CD14-positive monocyte (primary cell): Measurements from ENCODE around the gene LGI2. TPM values are rescaled to one million over a fixed set of nuclear protein-coding genes. Genes with fewer than 3 reads are reported as not detected.

ENCODE experiments used
- DNase-seq, 3 donors: peaks; one replicate each; pipeline ENCODE4 v3.0.0-alpha.2; 2011 to 2022
- H2AFZ ChIP-seq: 2 replicates; pipeline ENCODE4 v1.6.0; 2012; ENCODE audit warnings: mild to moderate bottlenecking, low read depth, low read length, inconsistent platforms; ENCODE audit not compliant: insufficient read depth, poor library complexity, severe bottlenecking
- H3K27ac ChIP-seq, 2 donors: 1 replicate in 1 of 2; 2 replicates in 1 of 2; pipeline ENCODE4 v1.5.1; 2012 to 2013; ENCODE audit warnings: low read length in 2 of 2, control low read depth in 1 of 2, inconsistent platforms in 1 of 2, low read depth in 1 of 2, mild to moderate bottlenecking in 1 of 2
- H3K27me3 ChIP-seq, 2 donors: one replicate each; pipeline versions ENCODE4 v1.6.0 to v1.6.1; 2011 to 2013; ENCODE audit warnings: low read length in 2 of 2; ENCODE audit not compliant: control insufficient read depth in 2 of 2, insufficient read depth in 2 of 2
- H3K36me3 ChIP-seq, 2 donors: replicated peaks in 1 of 2; 1 replicate in 1 of 2; 2 replicates in 1 of 2; pipeline versions ENCODE4 v1.5.1 to v1.6.1; 2012 to 2013; ENCODE audit warnings: low read length in 2 of 2, control low read depth in 1 of 2, inconsistent platforms in 1 of 2, mild to moderate bottlenecking in 1 of 2; ENCODE audit not compliant: insufficient read depth in 2 of 2, control insufficient read depth in 1 of 2
- H3K4me1 ChIP-seq, 2 donors: 1 replicate in 1 of 2; 2 replicates in 1 of 2; pipeline versions ENCODE4 v1.5.1 to v1.6.1; 2012 to 2013; ENCODE audit warnings: low read length in 2 of 2, control low read depth in 1 of 2, inconsistent platforms in 1 of 2, mild to moderate bottlenecking in 1 of 2, moderate library complexity in 1 of 2; ENCODE audit not compliant: insufficient read depth in 2 of 2, control insufficient read depth in 1 of 2
- H3K4me2 ChIP-seq: replicated peaks from 2 replicates; pipeline ENCODE3; 2012; ENCODE audit warnings: low read length, moderate library complexity, mild to moderate bottlenecking; ENCODE audit not compliant: poor library complexity, severe bottlenecking; ENCODE audit errors: extremely low read depth
- H3K4me3 ChIP-seq, 3 experiments: fragments of 200-600 bp in 1 of 3; sonication (generic) in 1 of 3; replicated peaks in 1 of 3; 1 replicate in 2 of 3; 2 replicates in 1 of 3; pipeline ENCODE4 v1.5.1; 2011 to 2013; ENCODE audit warnings: low read length in 3 of 3, mild to moderate bottlenecking in 3 of 3, control low read depth in 2 of 3, low read depth in 2 of 3, inconsistent platforms in 1 of 3, moderate library complexity in 1 of 3
- H3K79me2 ChIP-seq: 2 replicates; pipeline ENCODE4 v1.6.0; 2012; ENCODE audit warnings: mild to moderate bottlenecking, control low read depth, inconsistent platforms, low read length, moderate library complexity; ENCODE audit not compliant: insufficient read depth
- H3K9ac ChIP-seq: 2 replicates; pipeline ENCODE4 v1.6.0; 2017; ENCODE audit warnings: low read length, mild to moderate bottlenecking; ENCODE audit not compliant: insufficient read depth, poor library complexity, severe bottlenecking
- H3K9me3 ChIP-seq, 2 donors: replicated peaks in 1 of 2; 1 replicate in 1 of 2; 2 replicates in 1 of 2; pipeline versions ENCODE4 v1.5.1 to v1.6.1; 2012 to 2013; ENCODE audit warnings: low read length in 2 of 2, control low read depth in 1 of 2; ENCODE audit not compliant: control insufficient read depth in 1 of 2, insufficient read depth in 1 of 2
- H4K20me1 ChIP-seq: 2 replicates; pipeline ENCODE4 v1.6.0; 2012; ENCODE audit warnings: mild to moderate bottlenecking, low read length, control low read depth, moderate library complexity; ENCODE audit not compliant: insufficient read depth
- H3K27ac Mint-ChIP-seq, 7 donors: one replicate each; pipeline ENCODE4 v1.8.0; 2020; ENCODE audit warnings: mild to moderate bottlenecking in 7 of 7, mixed read lengths in 7 of 7, moderate library complexity in 6 of 7, inconsistent platforms in 2 of 7
- H3K27me3 Mint-ChIP-seq, 3 donors: one replicate each; pipeline ENCODE4 v1.8.0; 2021 to 2022; ENCODE audit warnings: low read depth in 3 of 3, mild to moderate bottlenecking in 3 of 3, mixed read lengths in 3 of 3, moderate library complexity in 3 of 3, inconsistent platforms in 1 of 3
- H3K36me3 Mint-ChIP-seq, 2 donors: one replicate each; pipeline ENCODE4 v1.8.0; 2020; ENCODE audit warnings: mixed read lengths in 2 of 2, inconsistent platforms in 1 of 2, mild to moderate bottlenecking in 1 of 2
- H3K4me1 Mint-ChIP-seq: one replicate; pipeline ENCODE4 v1.8.0; 2020; ENCODE audit warnings: mild to moderate bottlenecking, mixed read lengths
- H3K4me3 Mint-ChIP-seq, 2 donors: one replicate each; pipeline ENCODE4 v1.8.0; 2020; ENCODE audit warnings: mild to moderate bottlenecking in 2 of 2, mixed read lengths in 2 of 2, moderate library complexity in 1 of 2
- H3K9me3 Mint-ChIP-seq, 7 donors: one replicate each; pipeline ENCODE4 v1.8.0; 2020 to 2022; ENCODE audit warnings: mixed read lengths in 7 of 7, mild to moderate bottlenecking in 6 of 7, moderate library complexity in 6 of 7, inconsistent platforms in 2 of 7
- CTCF ChIP-seq: fragments of 200-600 bp; IDR thresholded peaks from one replicate; pipeline ENCODE4 v1.8.0; 2022; ENCODE audit warnings: antibody characterized with exemption, mild to moderate bottlenecking
- WGBS: methylation state at CpG from one replicate; pipeline ENCODE4 v1.1.5; 2013; ENCODE audit warnings: missing lambda C conversion rate; ENCODE audit not compliant: insufficient coverage; 5-methylcytosine and 5-hydroxymethylcytosine counted together
- intact Hi-C, 2 donors: fragments of 100-400 bp; cut with micrococcal nuclease; formaldehyde crosslinking; loops; one replicate each; pipeline versions ENCODE4 v1.15.0 to v1.15.1; 2023
- polyA minus RNA-seq: library from RNA; depleted of rRNA, polyadenylated mRNA; stranded (reverse); fragments of >200 nt; gene quantifications from 2 replicates; pipeline ENCODE4 v1.2.3, GENCODE V29; 2012
- polyA plus RNA-seq, 3 donors: library from polyadenylated mRNA; depleted of rRNA in 1 of 3; unstranded in 2 of 3; stranded (reverse) in 1 of 3; fragments of 300-500 nt in 2 of 3; fragments of >200 nt in 1 of 3; fragmentation: Illumina TruSeq in 2 of 3; gene quantifications; 1 replicate in 2 of 3; 2 replicates in 1 of 3; pipeline ENCODE4 v1.2.3, GENCODE V29; 2012 to 2021
- total RNA-seq, 12 experiments: library from RNA in 1 of 12; stranded (reverse) in 1 of 12; fragments of 120-200 nt in 1 of 12; gene quantifications; one replicate each; pipeline ENCODE4 v1.2.4 and lab custom pipeline; 2013 to 2026; ENCODE audit warnings: mixed read lengths in 6 of 12, inconsistent platforms in 1 of 12

Gene LGI2
- not detected for total RNA-seq (2013)
- polyA plus RNA-seq = under 1 TPM in 2 of 3 donors, not detected in 1; 0.30 to 0.33 TPM
- polyA minus RNA-seq = not detected in 2 replicates
- total RNA-seq (lab: John Stamatoyannopoulos, UW) = 0 to 2.5 (median 0.13) reads per million in 11 experiments

- under 1% methylated on average over 71 of the region's 92 CpGs for WGBS
- Histone ChIP-seq H3K36me3 (no peaks in the 10 kb centered on the region), H3K27me3 (peaks cover 65 to 82% of the 10 kb centered on the region in 2 donors), H3K27ac (no peak within 1 kb of the TSS), H3K9me3 (peaks cover 0 to 32% of the 10 kb centered on the region in 2 donors), H3K9ac (no peak within 1 kb of the TSS), H2AFZ (no peak within 1 kb of the TSS), H3K4me1 (no peaks in the 10 kb centered on the region), H4K20me1 (no peaks in the 10 kb centered on the region), H3K4me3 (no peak within 1 kb of the TSS), H3K4me2 (peak within 1 kb of the TSS; percentile 26), H3K79me2 (no peaks in the 10 kb centered on the region)
- peaks cover 5 to 32% (median 15%) of the 10 kb centered on the region in 7 donors for H3K9me3 Mint-ChIP-seq
- peak within 1 kb of the TSS in 1 of 7 donors; percentile 70 for H3K27ac Mint-ChIP-seq
- peaks cover 58 to 83% (median 80%) of the 10 kb centered on the region in 3 donors for H3K27me3 Mint-ChIP-seq
- peak within 1 kb of the TSS in 1 of 2 donors; percentile 79 for H3K4me3 Mint-ChIP-seq
- intact Hi-C loops = no loop called here
- H3K4me1 Mint-ChIP-seq = peaks cover 4% of the 10 kb centered on the region
- TF ChIP-seq CTCF = no peak
- peaks cover 4% of the 10 kb centered on the region in 2 donors for H3K36me3 Mint-ChIP-seq
- DNase-seq = no peak
These were observed at the start of gene LGI2 for GRCh38 chr4:25030277-25031076. Gene LGI2 (minus strand): TSS chr4:25030946. CDS start chr4:25030693, 253 bp downstream.

DNA sequence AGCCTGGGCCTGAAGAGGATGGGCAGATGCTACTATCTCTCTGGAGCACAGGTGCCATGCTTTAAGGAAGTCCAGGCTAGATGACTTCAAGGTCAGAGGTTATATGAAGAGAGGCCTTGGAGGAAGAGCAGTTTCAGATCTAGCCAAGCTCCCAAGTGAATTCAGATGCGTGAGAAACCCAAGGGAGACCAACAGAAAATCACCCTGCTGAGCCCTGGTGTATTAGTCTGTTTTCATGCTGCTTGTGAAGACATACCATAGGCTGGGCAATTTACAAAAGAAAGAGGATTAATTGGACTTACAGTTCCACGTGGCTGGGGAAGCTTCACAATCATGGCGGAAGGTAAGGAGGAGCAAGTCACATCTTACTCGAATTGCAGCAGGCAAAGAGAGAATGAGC, 47.8 kb upstream of the LGI2 start:
- Histone ChIP-seq H3K4me1 (no peaks in the 10 kb centered on the region), H3K79me2 (no peaks in the 10 kb centered on the region), H4K20me1 (no peaks in the 10 kb centered on the region), H3K9me3 (no peaks in the 10 kb centered on the region), H3K4me3 (no peak overlapping the region), H3K27me3 (no peaks in the 10 kb centered on the region), H3K36me3 (no peaks in the 10 kb centered on the region), H2AFZ (no peak overlapping the region), H3K9ac (no peak overlapping the region), H3K27ac (no peak overlapping the region), H3K4me2 (no peak overlapping the region)
- intact Hi-C loops = no loop called here
- H3K9me3 Mint-ChIP-seq = peaks cover 0 to 8% (median 0%) of the 10 kb centered on the region in 7 donors
- no peaks in the 10 kb centered on the region for H3K36me3 Mint-ChIP-seq
- no peak for TF ChIP-seq CTCF
- H3K4me3 Mint-ChIP-seq = no peak overlapping the region
- H3K27me3 Mint-ChIP-seq = peaks cover 0 to 5% (median 2%) of the 10 kb centered on the region in 3 donors
- DNase-seq = no peak
- WGBS = 92% methylated on average over 1 of the region's 4 CpGs
- no peaks in the 10 kb centered on the region for H3K4me1 Mint-ChIP-seq
- H3K27ac Mint-ChIP-seq = no peak overlapping the region
